HUES64 (cell line): ENCODE results near the gene UBXN1.

ENCODE experiments used
- H3K27ac ChIP-seq: 2 replicates; pipeline ENCODE4 v1.7.0; 2013; ENCODE audit warnings: low read depth, low read length, inconsistent platforms
- H3K27me3 ChIP-seq: 2 replicates; pipeline ENCODE4 v1.6.1; 2013; ENCODE audit warnings: mild to moderate bottlenecking, low read length; ENCODE audit not compliant: insufficient read depth
- H3K36me3 ChIP-seq: 2 replicates; pipeline ENCODE4 v1.6.1; 2013; ENCODE audit warnings: mild to moderate bottlenecking, low read length; ENCODE audit not compliant: insufficient read depth
- H3K4me1 ChIP-seq: 2 replicates; pipeline ENCODE4 v1.6.1; 2013; ENCODE audit warnings: mild to moderate bottlenecking, low read length, moderate library complexity; ENCODE audit not compliant: insufficient read depth
- H3K4me3 ChIP-seq: 2 replicates; pipeline ENCODE4 v1.5.1; 2013; ENCODE audit warnings: mild to moderate bottlenecking, low read length, moderate library complexity
- H3K9ac ChIP-seq: 2 replicates; pipeline ENCODE4 v1.6.1; 2013; ENCODE audit warnings: mild to moderate bottlenecking, low read depth, low read length
- H3K9me3 ChIP-seq: 2 replicates; pipeline ENCODE4 v1.6.1; 2013; ENCODE audit warnings: low read depth, low read length; ENCODE audit not compliant: insufficient read depth
- WGBS: fragments of 150-250, 120-280 bp; methylation state at CpG from one replicate; pipeline ENCODE4 v1.1.7; 2013; ENCODE audit warnings: missing lambda C conversion rate; 5-methylcytosine and 5-hydroxymethylcytosine counted together

UBXN1 gene

DNA sequence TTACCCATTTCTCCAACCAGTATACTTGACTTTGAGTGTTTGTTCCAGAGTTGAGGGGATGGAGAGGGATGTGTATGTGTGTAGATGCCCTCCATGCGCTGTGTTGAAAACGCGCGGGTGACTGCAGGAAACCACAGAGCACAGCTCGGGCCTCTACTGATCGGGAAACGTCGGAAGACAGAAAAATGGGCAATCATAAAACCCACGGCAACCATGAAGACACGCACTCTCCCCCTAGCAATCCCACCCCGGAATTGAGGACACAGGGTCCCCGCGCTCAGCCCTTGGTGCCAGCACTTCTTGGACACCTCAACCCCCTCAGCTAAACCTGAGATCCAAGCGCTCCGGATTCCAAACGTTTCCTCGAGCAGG, 7.7 kb downstream of the UBXN1 start:
- no peaks in the 10 kb centered on the region for H3K9me3 ChIP-seq
- peaks cover 6% of the 10 kb centered on the region; the same call in 1 of the 2 replicates for H3K4me1 ChIP-seq
- H3K27ac ChIP-seq, result peak overlapping the region; percentile 72
- H3K4me3 ChIP-seq, result peak overlapping the region; percentile 77
- WGBS, result 3% methylated on average over 17 of the region's 17 CpGs
- peaks cover 43% of the 10 kb centered on the region for H3K36me3 ChIP-seq
- H3K9ac ChIP-seq, result peak overlapping the region; percentile 88
- H3K27me3 ChIP-seq, result no peaks in the 10 kb centered on the region

DNA sequence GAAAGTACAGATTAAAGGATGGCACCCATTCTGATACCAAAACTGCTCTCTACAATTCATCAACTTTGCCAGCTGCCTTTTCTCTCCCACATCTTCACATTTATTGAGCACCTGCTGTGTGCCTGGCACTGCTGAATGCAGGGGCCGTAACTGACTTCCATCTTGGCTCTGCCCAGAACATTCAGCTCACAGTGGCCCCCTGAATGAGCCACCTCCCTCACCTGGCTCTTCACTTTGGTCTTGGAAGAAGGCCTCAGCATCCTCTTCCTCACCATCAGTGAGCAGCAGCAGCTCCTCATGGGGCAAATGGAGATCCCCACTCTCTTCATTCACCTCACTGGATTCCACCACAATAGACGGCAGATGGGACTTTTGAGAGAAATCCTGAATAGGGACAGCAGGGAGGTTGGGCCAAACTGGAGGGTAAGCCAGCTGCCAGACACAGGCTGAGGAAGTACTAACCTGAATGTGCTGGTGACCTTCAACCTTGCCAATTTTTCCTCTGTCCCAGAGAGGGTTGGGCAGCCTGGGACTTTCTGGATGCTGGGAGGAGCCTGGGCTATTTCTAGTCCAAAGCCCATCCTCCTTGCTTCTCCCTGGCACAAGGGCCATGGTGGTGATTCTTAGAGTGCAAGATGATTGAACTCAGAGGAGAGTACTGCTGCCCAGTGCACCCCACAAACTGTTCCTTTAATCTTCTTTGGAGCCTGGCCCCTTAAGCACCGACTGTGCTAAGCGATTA, 9.3 kb downstream of the UBXN1 start:
- WGBS, result 82% methylated on average over 4 of the region's 4 CpGs
- H3K4me1 ChIP-seq, result peaks cover 9% of the 10 kb centered on the region; the same call in 1 of the 2 replicates
- no peak overlapping the region for H3K4me3 ChIP-seq

DNA sequence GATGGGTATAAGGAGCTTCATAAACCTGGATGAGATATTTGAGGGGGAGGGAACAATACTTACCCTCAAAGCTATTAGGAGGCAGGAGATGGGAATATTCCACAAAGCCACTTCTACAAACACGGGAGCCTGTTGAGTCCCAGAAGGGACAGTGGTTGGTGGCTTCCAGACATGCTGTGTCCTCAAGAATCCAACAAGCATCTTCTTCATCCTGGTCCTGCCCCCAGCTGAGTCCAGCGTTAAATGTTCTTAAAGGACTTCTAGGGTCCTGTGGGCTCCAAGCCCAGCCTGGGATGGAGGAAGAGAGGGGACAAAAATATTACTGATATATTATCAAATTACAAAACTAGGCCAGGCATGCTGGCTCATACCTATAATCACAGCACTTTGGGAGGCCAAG, 11.4 kb downstream of the UBXN1 start:
- peak overlapping the region; percentile 100; the same call in 1 of the 2 replicates for H3K9ac ChIP-seq
- H3K4me3 ChIP-seq, result peak overlapping the region; percentile 99
- peaks cover 31% of the 10 kb centered on the region for H3K36me3 ChIP-seq
- no peaks in the 10 kb centered on the region for H3K9me3 ChIP-seq
- H3K27ac ChIP-seq, result peak overlapping the region; percentile 98; the same call in 1 of the 2 replicates
- WGBS, result 74% methylated on average over 2 of the region's 2 CpGs
- no peaks in the 10 kb centered on the region for H3K27me3 ChIP-seq
- H3K4me1 ChIP-seq, result peaks cover 9% of the 10 kb centered on the region; the same call in 1 of the 2 replicates

More for the DNA sequence above, 9.3 kb downstream of the UBXN1 start:
- H3K27ac ChIP-seq, result peak overlapping the region; percentile 58; the same call in 1 of the 2 replicates
- no peaks in the 10 kb centered on the region for H3K9me3 ChIP-seq
- no peaks in the 10 kb centered on the region for H3K27me3 ChIP-seq
- no peak overlapping the region for H3K9ac ChIP-seq
- H3K36me3 ChIP-seq, result peaks cover 39% of the 10 kb centered on the region

DNA sequence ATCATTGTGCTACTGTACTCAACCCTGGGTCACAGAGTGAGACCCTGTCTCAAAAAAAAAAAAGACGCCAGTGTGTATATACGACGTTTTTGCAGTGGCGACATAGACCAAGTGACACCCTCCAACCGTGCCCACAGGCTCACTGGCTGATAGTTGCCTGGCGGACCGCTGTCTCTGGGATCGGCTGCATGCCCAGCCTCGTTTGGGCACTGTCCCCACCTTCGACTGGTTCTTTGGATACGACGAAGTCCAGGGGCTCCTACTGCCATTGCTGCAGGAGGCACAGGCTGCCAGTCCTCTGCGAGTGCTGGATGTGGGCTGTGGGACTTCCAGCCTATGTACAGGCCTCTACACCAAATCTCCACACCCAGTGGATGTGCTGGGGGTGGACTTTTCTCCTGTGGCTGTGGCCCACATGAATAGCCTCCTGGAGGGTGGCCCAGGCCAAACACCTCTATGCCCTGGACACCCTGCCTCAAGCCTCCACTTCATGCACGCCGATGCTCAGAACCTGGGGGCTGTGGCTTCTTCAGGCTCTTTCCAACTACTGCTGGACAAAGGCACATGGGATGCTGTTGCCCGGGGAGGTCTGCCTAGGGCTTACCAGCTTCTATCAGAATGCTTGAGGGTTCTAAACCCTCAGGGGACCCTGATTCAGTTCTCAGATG, 12.5 kb downstream of the UBXN1 start:
- peaks cover 9% of the 10 kb centered on the region; the same call in 1 of the 2 replicates for H3K4me1 ChIP-seq
- H3K9ac ChIP-seq, result peak overlapping the region; percentile 100
- no peaks in the 10 kb centered on the region for H3K27me3 ChIP-seq
- H3K36me3 ChIP-seq, result peaks cover 41% of the 10 kb centered on the region
- 58% methylated on average over 16 of the region's 16 CpGs for WGBS
- peak overlapping the region; percentile 98 for H3K27ac ChIP-seq
- peak overlapping the region; percentile 99 for H3K4me3 ChIP-seq
- H3K9me3 ChIP-seq, result no peaks in the 10 kb centered on the region

DNA sequence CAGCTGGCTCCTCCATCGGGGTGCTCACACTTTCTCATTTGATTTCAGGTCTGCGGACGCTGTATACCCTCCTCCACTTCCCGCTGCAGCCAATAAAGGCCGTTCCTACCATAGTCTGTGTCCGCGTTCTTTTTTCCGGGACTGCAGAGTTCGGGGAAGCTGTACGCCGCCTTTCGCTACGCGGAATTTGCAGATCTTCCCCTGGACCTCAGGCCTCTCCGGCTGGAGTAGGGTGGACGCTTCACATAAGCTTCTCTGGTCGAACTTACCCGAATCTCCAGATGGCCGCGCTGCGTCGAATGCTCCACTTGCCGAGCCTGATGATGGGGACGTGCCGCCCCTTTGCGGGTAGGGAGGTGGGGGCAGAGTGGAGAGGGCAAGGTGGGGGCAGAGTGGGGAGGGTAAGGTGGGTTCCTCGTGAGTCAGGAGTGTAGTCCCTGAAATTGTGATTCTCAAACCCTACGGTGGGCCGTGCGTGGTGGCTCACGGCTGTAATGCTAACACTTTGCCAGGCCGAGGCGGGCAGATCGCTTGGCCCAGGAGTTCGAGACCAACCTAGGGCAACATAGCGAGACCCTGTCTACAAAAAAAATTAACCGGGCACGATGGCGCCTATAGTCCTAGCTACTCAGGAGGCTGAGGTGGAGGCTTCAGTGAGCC, 13.1 kb downstream of the UBXN1 start:
- Histone ChIP-seq H3K27ac (peak overlapping the region; percentile 98), H3K36me3 (peaks cover 42% of the 10 kb centered on the region), H3K9ac (peak overlapping the region; percentile 100), H3K4me3 (peak overlapping the region; percentile 99), H3K9me3 (no peaks in the 10 kb centered on the region), H3K4me1 (peaks cover 9% of the 10 kb centered on the region; the same call in 1 of the 2 replicates), H3K27me3 (no peaks in the 10 kb centered on the region)
- WGBS, result 4% methylated on average over 39 of the region's 39 CpGs

DNA sequence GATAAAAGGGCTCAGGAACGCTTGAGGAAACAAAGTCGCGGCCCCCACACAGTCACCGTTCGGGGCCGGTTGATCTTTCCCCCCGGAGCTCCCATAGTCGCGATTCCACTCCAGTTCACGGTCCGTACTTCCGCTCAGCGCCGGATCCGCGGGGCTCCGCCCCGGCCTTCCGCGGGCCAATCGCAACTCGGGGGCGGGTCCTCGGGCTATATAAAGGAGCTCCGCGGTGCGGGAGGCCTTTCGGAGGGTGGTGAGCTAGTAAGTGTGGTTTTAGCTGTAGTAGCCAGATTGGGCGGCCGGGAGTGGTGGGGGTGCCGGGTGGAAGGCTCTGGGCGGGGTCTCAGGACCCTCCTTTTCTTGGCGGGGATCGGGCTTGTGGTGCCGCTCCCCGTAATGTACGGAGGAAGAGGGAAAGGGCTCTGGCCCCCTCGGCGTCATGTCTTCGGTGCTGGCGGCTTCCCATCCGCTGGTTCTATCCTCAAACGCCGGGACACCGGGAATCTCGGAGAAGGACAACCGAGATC, 13.7 kb downstream of the UBXN1 start, which contains the start of the genes C11orf98 and CSKMT:
Gene C11orf98, minus strand, starts transcription at position 136 of the 524 bp plus-strand sequence. Its CDS starts 41 bp downstream, at position 95.
Gene CSKMT, plus strand, starts transcription at position 238 of the 524 bp plus-strand sequence. CDS start 568 bp downstream, outside the sequence.
- WGBS, result under 1% methylated on average over 46 of the region's 47 CpGs
- Histone ChIP-seq H3K4me1 (peaks cover 9% of the 10 kb centered on the region; the same call in 1 of the 2 replicates), H3K36me3 (peaks cover 42% of the 10 kb centered on the region), H3K9ac (peak within 1 kb of the TSS; percentile 100), H3K9me3 (no peaks in the 10 kb centered on the region), H3K27ac (peak within 1 kb of the TSS; percentile 98), H3K4me3 (peak within 1 kb of the TSS; percentile 99), H3K27me3 (no peaks in the 10 kb centered on the region)

DNA sequence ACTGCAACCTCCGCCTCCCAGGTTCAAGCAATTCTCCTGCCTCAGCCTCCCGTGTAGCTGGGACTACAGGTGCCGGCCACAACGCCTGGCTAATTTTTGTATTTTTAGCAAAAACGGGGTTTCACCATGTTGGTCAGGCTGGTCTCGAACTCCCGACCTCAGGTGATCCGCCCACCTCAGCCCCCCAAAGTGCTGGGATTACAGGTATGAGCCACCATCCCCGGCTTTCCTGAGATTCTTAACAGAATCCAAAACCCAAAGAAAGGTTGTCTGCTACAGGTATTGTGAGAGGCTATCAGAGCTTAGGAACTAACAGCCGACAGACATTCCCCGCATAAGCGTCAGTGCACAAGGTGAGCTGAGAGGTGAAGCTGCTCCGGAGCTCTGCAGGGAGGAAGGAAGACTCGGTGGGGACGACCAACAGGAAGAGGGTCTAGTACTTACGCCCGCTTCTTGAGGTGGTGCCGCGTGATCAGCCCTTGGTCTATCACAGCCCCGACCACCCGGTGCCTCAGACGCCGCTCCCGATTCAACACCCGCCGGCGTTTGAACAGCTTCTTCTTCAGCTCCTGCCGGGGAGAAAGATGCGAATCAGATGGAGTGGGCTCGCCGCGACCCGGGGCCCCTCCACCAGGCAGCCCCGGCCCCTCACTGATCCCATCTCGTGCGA, 14.3 kb downstream of the UBXN1 start:
- Histone ChIP-seq H3K27ac (peak overlapping the region; percentile 98), H3K4me3 (peak overlapping the region; percentile 99), H3K9ac (peak overlapping the region; percentile 100), H3K4me1 (peaks cover 9% of the 10 kb centered on the region; the same call in 1 of the 2 replicates), H3K27me3 (no peaks in the 10 kb centered on the region), H3K36me3 (peaks cover 42% of the 10 kb centered on the region), H3K9me3 (no peaks in the 10 kb centered on the region)
- 2% methylated on average over 36 of the region's 36 CpGs for WGBS

DNA sequence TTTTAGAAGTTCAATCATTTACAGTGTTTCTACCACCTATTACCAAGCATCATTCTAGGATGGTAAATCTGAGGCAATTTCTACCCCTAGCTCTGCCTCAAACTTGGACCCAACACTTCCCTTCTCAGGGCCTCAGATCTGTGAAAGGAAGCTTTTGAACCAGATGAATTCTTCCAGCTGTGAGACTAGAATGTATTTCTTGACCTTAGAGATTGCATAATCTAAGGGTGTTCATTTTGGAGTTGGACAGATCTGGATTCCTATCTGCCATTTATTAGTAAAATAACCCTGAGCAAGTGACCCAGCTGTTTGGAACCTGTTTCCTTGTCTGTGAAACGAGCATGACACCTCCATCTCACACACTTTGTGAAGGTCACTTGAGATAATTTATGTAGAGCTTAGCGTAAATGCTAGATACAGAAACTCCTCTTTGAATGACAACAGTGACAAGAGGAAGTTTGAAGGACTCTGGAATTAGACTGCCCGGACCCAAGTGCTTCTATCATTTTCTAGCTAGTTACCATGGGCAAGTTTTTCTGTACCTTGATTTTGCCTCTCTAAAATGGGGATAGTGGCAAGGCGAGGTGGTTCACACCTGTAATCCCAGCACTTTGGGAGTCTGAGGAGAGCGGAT, 22.0 kb downstream of the UBXN1 start:
- H3K4me1 ChIP-seq, result no peaks in the 10 kb centered on the region
- H3K36me3 ChIP-seq, result peaks cover 5% of the 10 kb centered on the region
- H3K27me3 ChIP-seq, result no peaks in the 10 kb centered on the region
- H3K4me3 ChIP-seq, result no peak overlapping the region
- no peak overlapping the region for H3K9ac ChIP-seq
- H3K9me3 ChIP-seq, result no peaks in the 10 kb centered on the region
- WGBS, result 64% methylated on average over 5 of the region's 5 CpGs
- H3K27ac ChIP-seq, result no peak overlapping the region

DNA sequence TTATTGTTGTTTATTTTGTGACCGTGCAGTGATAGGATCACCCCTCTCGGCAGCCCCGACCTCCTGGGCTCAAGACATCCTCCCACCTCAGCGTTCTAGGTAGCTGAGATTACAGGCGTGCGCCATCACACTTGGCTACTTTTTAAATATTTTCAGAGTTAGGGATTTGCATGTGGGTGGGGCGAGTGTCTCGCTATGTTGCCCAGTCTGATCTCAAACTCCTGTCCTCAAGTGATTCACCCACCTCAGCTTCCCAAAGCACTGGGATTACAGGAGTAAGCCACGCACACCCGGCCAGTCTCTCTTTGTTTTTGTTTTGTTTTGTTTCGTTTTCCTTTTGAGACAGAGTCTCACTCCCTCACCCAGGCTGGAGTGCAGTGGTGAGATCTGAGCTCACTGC, 24.6 kb downstream of the UBXN1 start:
- H3K4me1 ChIP-seq, result no peaks in the 10 kb centered on the region
- H3K27ac ChIP-seq, result no peak overlapping the region
- peaks cover 9% of the 10 kb centered on the region for H3K36me3 ChIP-seq
- no peaks in the 10 kb centered on the region for H3K9me3 ChIP-seq
- H3K27me3 ChIP-seq, result no peaks in the 10 kb centered on the region
- H3K9ac ChIP-seq, result no peak overlapping the region
- WGBS, result 97% methylated on average over 11 of the region's 11 CpGs
- H3K4me3 ChIP-seq, result no peak overlapping the region
